OCI-LY7 (cell line): ENCODE results near the gene DMD. TPM values are rescaled to one million over a fixed set of nuclear protein-coding genes. Genes with fewer than 3 reads are reported as not detected.

Experiments
- BruUV-seq: library from RNA; stranded (reverse); fragments of 400-500 nt; replicated peaks from 2 replicates; lab custom pipeline; 2021; lab: Mats Ljungman, UMichigan
- CTCF ChIA-PET: fragments of 300-600 bp; sonication (Branson Sonifier 250); formaldehyde crosslinking; loops from one replicate; lab custom pipeline; 2022; ENCODE audit warnings: antibody characterized with exemption; ENCODE audit not compliant: unreplicated experiment; lab: Charles Lee
- POLR2A ChIA-PET: fragments of 300-600 bp; sonication (Branson Sonifier 250); formaldehyde crosslinking; loops from one replicate; lab custom pipeline; 2022; ENCODE audit warnings: antibody characterized with exemption; lab: Charles Lee
- DNase-seq: peaks from one replicate; pipeline ENCODE4 v3.0.0-alpha.2; 2015; ENCODE audit warnings: low spot score
- H2AFZ ChIP-seq: fragments of 200-600 bp; sonication (generic), shearing (Covaris generic); 2 replicates; pipeline ENCODE4 v1.6.1; 2014; ENCODE audit warnings: mild to moderate bottlenecking, antibody characterized with exemption, low read length, moderate library complexity
- H3K27ac ChIP-seq: fragments of 200-600 bp; sonication (generic); 2 replicates; pipeline ENCODE4 v1.5.1; 2014; ENCODE audit warnings: mixed run types, low read depth, mild to moderate bottlenecking, moderate library complexity, low read length, inconsistent platforms; ENCODE audit not compliant: poor library complexity, severe bottlenecking
- H3K36me3 ChIP-seq: fragments of 200-600 bp; sonication (generic); 2 replicates; pipeline ENCODE4 v1.6.1; 2014; ENCODE audit warnings: mild to moderate bottlenecking, antibody characterized with exemption, low read length, moderate library complexity, mixed read lengths; ENCODE audit not compliant: insufficient read depth
- H3K4me1 ChIP-seq: fragments of 200-600 bp; sonication (generic); 2 replicates; pipeline ENCODE4 v1.5.1; 2014; ENCODE audit warnings: mild to moderate bottlenecking, low read length; ENCODE audit not compliant: insufficient read depth, poor library complexity, severe bottlenecking
- H3K4me2 ChIP-seq: fragments of 200-600 bp; sonication (generic); 2 replicates; pipeline ENCODE4 v1.6.1; 2014; ENCODE audit warnings: mild to moderate bottlenecking, low read length
- H3K4me3 ChIP-seq: fragments of 200-600 bp; sonication (generic); 2 replicates; pipeline ENCODE4 v1.5.1; 2014; ENCODE audit warnings: mild to moderate bottlenecking, low read depth, low read length; ENCODE audit not compliant: poor library complexity, severe bottlenecking
- H3K79me2 ChIP-seq: fragments of 200-600 bp; sonication (generic); 2 replicates; pipeline ENCODE4 v1.6.1; 2016; ENCODE audit warnings: low read depth, mild to moderate bottlenecking, low read length, moderate library complexity, mixed read lengths; ENCODE audit not compliant: insufficient read depth
- H3K9me2 ChIP-seq: fragments of 200-600 bp; sonication (generic); 2 replicates; pipeline ENCODE4 v1.6.1; 2016; ENCODE audit warnings: mild to moderate bottlenecking, low read length, mixed read lengths; ENCODE audit not compliant: insufficient read depth
- H3K9me3 ChIP-seq: fragments of 200-600 bp; sonication (generic); 2 replicates; pipeline ENCODE4 v1.6.1; 2014; ENCODE audit warnings: mild to moderate bottlenecking, mixed run types, low read length, mixed read lengths
- H4K20me1 ChIP-seq: fragments of 200-600 bp; sonication (generic); 2 replicates; pipeline ENCODE4 v1.6.1; 2014; ENCODE audit warnings: mild to moderate bottlenecking, antibody characterized with exemption, low read length, moderate library complexity, mixed read lengths; ENCODE audit not compliant: insufficient read depth
- EZH2phosphoT487 ChIP-seq: fragments of 200-600 bp; sonication (generic); IDR thresholded peaks from 2 replicates; pipeline ENCODE4 v1.6.1; 2018; ENCODE audit warnings: low read depth, borderline replicate concordance, mild to moderate bottlenecking, mixed run types, antibody characterized with exemption, low read length, moderate library complexity, mixed read lengths
- intact Hi-C: fragments of 100-400 bp; cut with micrococcal nuclease; formaldehyde crosslinking; loops from one replicate; pipeline ENCODE4 v1.10.0; 2022; ENCODE audit not compliant: unreplicated experiment
- total RNA-seq, 2 experiments: library from RNA; depleted of rRNA in 1 of 2; stranded (reverse); fragments of >200 nt in 1 of 2; shearing (Covaris generic) in 1 of 2; gene quantifications; 2 replicates each; pipeline ENCODE4 v1.2.3, GENCODE V29; 2014 to 2022
- TF ChIP-seq, protein P1 (sequence below): fragments of 200-600 bp; sonication (generic); conservative IDR thresholded peaks from 2 replicates; pipeline ENCODE4 v1.5.1; 2014; ENCODE audit warnings: mild to moderate bottlenecking, antibody characterized with exemption, low read length, moderate library complexity, mixed read lengths

The DMD gene
- total RNA-seq, 2 experiments from 2014 or later, result 20.5 to 61.4 TPM

DNA sequence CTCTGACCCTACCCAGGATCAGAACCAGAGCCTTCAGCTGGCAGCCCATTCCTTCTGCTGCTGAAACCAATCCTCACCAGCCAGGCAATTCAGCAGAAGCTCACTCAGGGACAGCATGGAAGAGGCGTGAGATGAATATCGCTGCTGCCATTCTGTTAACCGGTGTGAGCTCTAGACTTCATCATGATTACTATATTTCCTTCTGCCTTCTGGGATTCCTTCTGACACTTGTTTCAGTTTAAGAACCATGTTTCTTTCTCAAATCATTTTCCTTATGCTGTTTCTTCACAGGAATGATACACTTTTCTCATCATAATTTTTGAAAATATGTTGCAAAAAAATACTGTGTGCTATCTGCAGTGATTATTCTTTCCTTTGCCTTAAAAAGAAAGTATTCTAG, 1666.2 kb downstream of the DMD start:
- no peak overlapping the region for H3K4me2 ChIP-seq
- ChIA-PET POLR2A (no interaction called here), CTCF (no interaction called here)
- no TSS peak for BruUV-seq
- H3K4me1 ChIP-seq, result no peaks in the 10 kb centered on the region
- TF ChIP-seq EZH2phosphoT487, result no peak
- TF ChIP-seq, protein P1, sequence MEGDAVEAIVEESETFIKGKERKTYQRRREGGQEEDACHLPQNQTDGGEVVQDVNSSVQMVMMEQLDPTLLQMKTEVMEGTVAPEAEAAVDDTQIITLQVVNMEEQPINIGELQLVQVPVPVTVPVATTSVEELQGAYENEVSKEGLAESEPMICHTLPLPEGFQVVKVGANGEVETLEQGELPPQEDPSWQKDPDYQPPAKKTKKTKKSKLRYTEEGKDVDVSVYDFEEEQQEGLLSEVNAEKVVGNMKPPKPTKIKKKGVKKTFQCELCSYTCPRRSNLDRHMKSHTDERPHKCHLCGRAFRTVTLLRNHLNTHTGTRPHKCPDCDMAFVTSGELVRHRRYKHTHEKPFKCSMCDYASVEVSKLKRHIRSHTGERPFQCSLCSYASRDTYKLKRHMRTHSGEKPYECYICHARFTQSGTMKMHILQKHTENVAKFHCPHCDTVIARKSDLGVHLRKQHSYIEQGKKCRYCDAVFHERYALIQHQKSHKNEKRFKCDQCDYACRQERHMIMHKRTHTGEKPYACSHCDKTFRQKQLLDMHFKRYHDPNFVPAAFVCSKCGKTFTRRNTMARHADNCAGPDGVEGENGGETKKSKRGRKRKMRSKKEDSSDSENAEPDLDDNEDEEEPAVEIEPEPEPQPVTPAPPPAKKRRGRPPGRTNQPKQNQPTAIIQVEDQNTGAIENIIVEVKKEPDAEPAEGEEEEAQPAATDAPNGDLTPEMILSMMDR, result no peak
- no peaks in the 10 kb centered on the region for H3K9me2 ChIP-seq
- intact Hi-C loops, result no loop called here
- H3K9me3 ChIP-seq, result no peaks in the 10 kb centered on the region
- no peak for DNase-seq
- H2AFZ ChIP-seq, result no peak overlapping the region
- H3K36me3 ChIP-seq, result no peaks in the 10 kb centered on the region
- H3K27ac ChIP-seq, result no peak overlapping the region
- no peaks in the 10 kb centered on the region for H4K20me1 ChIP-seq
- H3K4me3 ChIP-seq, result no peak overlapping the region
- H3K79me2 ChIP-seq, result no peaks in the 10 kb centered on the region

DNA sequence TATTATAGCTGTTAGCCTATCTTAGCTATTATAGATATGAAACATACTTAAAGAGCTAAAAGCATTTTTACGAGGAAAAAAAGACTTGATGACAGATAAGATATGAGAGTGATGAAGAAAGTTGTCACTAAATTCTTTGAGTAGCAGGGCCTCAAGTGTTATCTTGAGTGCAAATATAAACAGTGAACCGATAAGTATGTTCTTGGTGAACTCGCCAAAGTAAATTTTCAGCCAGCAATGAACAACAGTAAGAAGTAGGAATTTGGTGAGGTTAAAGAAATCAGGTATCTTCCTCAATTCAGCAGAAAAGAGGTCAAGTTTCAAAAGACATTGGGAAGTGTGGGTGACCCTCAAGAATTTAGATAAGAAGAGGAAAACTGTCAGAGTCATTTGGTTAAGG, 1667.7 kb downstream of the DMD start:
- ChIA-PET POLR2A (interaction anchor here (0.6 kb wide), 1 partner anchor 177 kb away, joined by 3 read pairs; no protein-coding TSS in a partner anchor), CTCF (no interaction called here)
- TF ChIP-seq, protein P1, result no peak
- no peak for TF ChIP-seq EZH2phosphoT487
- no peaks in the 10 kb centered on the region for H3K9me2 ChIP-seq
- BruUV-seq, result no TSS peak
- H3K9me3 ChIP-seq, result no peaks in the 10 kb centered on the region
- no peak overlapping the region for H3K4me2 ChIP-seq
- DNase-seq, result no peak
- no peaks in the 10 kb centered on the region for H3K4me1 ChIP-seq
- intact Hi-C loops, result no loop called here
- no peaks in the 10 kb centered on the region for H4K20me1 ChIP-seq
- no peak overlapping the region for H3K27ac ChIP-seq
- no peaks in the 10 kb centered on the region for H3K79me2 ChIP-seq
- H2AFZ ChIP-seq, result no peak overlapping the region
- H3K36me3 ChIP-seq, result no peaks in the 10 kb centered on the region
- H3K4me3 ChIP-seq, result no peak overlapping the region

DNA sequence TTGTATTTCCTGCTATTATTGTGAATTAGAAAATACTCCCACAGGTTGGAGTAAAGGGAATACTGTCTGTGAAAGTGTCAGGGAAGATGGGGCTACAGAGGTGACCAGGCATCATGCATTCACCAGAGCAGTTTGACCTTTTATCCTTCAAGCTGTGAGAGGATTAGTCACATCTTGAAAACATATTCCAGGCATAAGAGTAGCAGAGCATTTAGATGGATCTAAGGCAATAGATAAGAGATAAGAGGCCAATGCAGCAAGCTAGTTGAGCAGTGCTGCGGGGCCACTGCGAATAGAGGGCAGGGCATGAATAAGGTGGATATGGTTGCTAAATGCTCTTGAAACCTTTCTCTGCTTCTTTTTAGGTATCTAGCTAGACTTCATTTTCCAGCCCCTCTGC, 1668.8 kb downstream of the DMD start:
- H3K4me3 ChIP-seq, result no peak overlapping the region
- no peak for DNase-seq
- no peaks in the 10 kb centered on the region for H4K20me1 ChIP-seq
- no peaks in the 10 kb centered on the region for H3K36me3 ChIP-seq
- no peak overlapping the region for H2AFZ ChIP-seq
- no TSS peak for BruUV-seq
- CTCF ChIA-PET, result no interaction called here
- H3K4me2 ChIP-seq, result no peak overlapping the region
- H3K4me1 ChIP-seq, result no peaks in the 10 kb centered on the region
- H3K9me2 ChIP-seq, result no peaks in the 10 kb centered on the region
- POLR2A ChIA-PET, result no interaction called here
- no peak overlapping the region for H3K27ac ChIP-seq
- H3K79me2 ChIP-seq, result no peaks in the 10 kb centered on the region
- H3K9me3 ChIP-seq, result no peaks in the 10 kb centered on the region
- TF ChIP-seq, protein P1, result no peak
- no peak for TF ChIP-seq EZH2phosphoT487
- intact Hi-C loops, result no loop called here
